HG03095 (cell line): ENCODE measurements around the gene PROSER3.

Experiments used
- ATAC-seq: cut with Tn5 transposase; IDR thresholded peaks from one replicate; pipeline ENCODE4 v1.9.1; 2021; ENCODE audit warnings: moderate library complexity; ENCODE audit not compliant: unreplicated experiment

PROSER3 gene

DNA sequence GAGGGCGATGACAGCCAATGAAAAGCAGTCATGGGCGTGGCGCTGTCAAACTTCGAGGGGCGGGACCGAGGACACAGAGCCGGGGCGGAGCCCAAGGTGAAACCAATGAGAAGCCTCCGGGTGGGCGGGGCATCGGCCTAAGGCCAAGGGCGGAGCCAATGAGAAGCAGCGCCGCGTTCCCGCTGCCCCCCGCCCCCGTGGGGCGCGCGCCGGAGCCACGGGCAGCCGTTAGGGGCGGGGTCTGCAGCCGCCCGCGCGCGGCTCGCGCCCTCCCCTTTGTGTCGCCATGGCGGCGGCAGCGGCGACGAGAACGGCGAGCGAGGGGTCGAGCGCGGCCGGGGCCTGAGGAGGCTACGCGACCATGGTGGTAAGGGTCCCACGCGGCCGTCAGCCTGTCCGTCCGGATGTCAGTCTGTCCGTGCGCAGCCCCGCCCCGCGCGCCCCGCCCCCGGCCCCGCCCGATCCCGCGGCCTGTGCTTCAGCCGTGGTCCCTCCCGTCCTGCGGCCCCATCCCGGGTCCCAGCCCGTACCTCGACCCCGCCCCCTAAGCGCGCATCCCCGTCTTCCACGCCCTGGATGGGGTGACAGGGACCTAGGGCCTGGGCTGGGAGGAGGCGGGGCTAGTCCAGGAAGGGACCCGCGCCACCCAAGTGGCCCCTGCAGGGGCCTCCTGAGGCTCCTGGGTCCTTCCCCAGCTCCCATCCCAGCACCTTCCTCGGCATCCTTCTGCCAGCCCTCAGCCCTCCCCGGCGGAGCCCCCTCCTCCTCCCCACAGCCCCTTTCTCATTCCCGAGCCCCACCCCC is 17.5 kb downstream of the PROSER3 start, which contains the start of gene ARHGAP33:
ARHGAP33 (plus strand) TSS at position 267 of the 804 bp plus-strand sequence; CDS start at position 362, 95 bp downstream.
- peak; percentile 73 for ATAC-seq

DNA sequence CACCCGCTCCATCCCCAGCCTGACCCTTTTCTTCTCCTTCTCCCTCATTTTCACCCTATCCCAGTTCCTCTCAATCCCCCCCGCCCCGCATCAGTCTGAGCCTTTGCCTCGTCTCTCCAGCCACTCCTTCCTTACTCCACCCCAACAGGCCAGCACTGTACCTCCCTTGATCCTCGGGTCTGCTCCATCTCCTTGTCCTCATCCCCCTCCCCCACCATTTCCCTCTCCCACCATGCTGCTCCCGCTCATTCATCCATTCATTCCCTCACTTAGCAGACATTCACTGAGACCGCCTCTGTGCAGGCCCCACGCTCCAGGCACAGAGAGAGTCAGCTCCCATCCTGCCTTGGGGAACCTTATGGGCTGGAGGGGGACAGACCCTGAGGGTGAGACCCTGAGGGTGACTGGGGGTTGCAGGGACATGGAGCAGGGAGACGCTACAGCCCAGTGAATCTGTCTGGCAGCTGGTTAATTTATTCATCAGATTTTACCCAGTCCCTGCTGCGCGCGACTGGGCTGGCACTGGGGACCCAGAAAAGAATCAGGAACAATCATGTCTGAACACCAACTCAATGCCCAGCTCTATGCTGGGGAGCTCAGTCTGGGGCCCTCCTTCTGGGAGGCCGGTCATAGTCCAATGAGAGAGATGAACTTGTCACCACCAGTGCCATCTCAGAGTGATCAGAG is 18.3 kb downstream of the PROSER3 start:
- ATAC-seq: no peak

DNA sequence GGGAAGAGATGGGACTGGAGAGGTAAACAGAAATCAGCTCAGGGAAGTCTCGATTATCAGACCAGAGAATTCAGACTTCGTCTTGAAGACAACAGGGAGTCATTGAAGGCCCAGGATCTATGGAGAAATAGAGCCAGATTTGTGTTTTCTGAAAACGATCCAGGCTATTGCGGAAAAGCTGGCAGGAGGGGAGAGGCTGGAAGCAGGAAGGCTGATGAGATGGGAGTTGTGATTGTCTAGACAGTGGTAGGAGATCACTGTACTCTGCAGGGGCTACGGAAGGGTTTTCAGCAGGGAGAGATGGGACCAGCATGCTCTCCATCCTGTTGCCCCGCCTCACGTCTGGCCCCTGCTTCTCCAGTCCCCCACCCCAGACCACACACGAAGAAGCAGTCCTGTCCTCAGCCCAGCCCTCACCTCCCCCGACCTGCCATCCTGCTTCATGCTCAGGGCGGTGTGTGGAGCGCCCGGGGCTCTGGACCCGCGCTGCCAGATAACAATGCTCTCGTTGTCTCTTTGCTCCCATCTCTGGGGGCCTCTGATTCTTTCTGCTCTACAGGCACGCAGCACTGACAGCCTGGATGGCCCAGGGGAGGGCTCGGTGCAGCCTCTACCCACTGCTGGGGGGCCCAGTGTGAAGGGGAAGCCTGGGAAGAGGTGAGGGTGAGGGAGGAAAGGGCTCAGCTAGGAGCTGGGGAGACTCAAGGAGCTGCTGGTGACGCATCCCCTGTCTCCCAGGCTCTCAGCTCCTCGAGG is 19.3 kb downstream of the PROSER3 start:
- ATAC-seq: no peak

DNA sequence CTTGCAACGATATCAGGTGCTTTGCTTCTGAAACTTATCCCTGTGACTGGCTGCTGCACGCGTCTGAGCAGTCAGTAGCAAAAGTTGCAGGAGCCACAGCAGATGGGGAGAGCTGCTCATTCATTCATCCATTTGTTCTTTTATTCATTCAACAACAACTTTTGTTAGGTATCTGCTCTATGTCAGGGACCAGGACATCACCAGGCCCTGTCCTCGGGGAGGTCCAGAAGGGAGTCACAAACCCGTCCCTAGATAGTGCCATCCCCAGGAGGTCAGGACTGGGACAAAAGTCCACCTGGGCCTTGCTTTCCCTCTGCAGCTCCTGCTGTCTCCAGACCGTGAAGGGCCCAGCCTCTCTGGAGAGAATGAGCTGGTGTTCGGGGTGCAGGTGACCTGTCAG is 20.0 kb downstream of the PROSER3 start:
- ATAC-seq: no peak

DNA sequence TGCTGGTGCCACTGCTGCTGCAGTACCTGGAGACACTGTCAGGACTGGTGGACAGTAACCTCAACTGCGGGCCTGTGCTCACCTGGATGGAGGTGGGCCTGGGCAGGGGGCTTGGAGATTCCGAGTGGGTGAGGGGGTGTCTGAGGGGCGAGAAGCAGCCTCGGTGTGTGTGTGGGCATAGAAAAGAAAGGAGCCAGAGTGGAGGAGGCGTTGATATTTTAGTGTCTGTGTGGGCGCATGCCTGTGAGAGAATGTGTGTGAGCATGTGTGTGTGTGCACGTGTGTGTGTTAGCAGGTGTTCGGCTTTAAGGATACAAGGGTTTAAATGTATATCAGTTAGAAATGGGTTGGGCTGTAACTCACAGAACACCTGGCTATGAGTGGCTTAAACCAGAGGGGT is 21.1 kb downstream of the PROSER3 start:
- no peak for ATAC-seq

DNA sequence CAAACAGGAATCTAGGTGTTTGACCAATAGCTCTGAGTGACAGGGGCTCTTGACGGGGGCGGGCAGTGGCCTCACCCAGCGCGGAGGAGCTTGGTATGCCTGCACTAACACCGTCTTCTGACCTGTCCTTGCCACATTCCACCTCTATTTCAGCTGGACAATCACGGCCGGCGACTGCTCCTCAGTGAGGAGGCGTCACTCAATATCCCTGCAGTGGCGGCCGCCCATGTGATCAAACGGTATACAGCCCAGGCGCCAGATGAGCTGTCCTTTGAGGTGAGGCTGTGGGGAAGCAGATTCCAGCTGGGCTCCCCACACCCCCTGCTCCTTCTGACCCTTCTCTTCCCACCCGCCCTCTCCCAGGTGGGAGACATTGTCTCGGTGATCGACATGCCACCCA is 22.1 kb downstream of the PROSER3 start:
- ATAC-seq: no peak

DNA sequence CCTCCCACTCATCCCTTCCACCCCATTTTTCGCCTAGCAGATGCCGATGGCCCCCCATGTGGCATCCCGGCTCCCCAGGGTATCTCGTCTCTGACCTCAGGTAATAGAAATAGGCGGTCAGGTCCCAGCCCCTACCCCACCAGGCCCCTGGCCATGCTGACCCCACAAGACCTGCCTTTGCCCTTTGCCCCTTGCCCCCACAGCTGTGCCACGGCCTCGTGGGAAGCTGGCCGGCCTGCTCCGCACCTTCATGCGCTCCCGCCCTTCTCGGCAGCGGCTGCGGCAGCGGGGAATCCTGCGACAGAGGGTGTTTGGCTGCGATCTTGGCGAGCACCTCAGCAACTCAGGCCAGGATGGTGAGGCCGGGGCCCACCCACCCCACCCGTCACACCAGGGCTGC is 22.7 kb downstream of the PROSER3 start:
- no peak for ATAC-seq

DNA sequence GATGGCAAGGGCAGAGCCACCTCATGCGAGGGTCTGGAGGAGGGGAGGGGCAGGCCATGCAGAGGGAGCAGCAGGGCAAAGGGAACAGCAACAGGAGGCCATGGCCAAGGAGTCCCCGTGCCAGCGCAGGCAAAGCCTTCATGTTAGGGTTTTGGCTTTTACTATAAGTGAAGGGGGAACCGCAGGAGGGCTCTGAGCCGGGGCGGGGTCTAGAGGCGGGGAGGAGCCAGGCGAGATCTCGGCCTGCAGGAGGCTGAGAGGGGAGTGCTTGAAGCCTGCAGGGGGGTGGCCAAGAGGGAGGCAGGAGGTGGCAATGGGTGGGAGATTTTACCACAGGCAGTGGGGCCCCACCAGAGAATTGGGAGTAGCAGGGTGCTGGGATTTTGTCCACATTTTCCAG is 23.7 kb downstream of the PROSER3 start:
- ATAC-seq: no peak

DNA sequence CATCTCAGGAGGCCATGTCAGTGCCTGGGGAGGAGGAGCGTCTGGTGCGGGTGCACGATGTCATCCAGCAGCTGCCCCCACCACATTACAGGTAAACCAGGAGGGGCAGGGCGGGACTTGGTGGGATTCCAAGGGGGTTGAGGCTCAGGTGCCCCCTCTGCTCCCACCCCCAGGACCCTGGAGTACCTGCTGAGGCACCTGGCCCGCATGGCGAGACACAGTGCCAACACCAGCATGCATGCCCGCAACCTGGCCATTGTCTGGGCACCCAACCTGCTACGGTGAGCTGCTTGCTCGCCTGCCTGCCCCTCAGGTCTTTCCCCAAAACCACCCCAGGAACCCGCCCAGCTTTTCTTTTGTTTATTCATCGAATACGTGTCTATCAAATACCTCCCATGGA is 24.6 kb downstream of the PROSER3 start:
- no peak for ATAC-seq

DNA sequence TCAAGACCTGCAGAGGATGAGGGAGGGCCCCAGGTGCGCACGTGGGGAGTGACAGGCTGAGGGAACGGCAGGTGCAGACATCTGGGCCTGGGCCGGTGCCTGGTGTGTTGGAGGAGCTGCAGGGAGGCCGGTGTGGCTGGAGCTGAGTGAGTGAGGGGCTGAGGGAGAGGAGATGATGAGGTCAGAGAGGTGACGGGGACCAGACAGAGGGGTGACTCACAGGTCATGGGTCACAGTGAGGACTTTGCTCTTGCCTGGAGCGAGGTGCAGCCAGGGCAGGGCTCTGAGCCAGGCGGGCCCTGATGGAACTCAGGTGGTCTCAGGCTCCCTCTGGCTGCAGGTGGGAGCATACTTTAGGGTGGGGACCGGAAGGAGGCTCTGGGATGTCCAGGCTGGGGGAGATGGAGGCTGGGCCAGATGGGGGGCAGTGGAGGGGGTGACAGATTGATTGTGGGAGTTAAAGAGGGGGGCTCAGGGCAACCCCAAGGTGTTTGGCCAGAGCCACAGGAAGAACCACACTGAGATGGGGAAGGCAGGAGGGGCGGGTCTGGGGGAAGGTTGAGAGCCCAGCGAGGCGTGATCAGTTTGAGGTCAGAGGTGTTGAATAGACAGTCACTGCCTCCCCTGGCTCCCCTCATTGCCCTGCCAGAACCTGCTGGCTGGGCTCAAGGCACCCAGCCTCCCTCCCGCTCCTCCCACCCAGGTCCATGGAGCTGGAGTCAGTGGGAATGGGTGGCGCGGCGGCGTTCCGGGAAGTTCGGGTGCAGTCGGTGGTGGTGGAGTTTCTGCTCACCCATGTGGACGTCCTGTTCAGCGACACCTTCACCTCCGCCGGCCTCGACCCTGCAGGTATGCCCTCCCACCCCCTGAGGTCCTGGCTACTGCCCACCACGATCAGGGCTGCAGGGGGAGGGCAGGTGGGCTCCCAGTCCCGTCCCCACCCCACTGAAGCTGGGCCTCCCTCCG is 25.8 kb downstream of the PROSER3 start:
- ATAC-seq: no peak

DNA sequence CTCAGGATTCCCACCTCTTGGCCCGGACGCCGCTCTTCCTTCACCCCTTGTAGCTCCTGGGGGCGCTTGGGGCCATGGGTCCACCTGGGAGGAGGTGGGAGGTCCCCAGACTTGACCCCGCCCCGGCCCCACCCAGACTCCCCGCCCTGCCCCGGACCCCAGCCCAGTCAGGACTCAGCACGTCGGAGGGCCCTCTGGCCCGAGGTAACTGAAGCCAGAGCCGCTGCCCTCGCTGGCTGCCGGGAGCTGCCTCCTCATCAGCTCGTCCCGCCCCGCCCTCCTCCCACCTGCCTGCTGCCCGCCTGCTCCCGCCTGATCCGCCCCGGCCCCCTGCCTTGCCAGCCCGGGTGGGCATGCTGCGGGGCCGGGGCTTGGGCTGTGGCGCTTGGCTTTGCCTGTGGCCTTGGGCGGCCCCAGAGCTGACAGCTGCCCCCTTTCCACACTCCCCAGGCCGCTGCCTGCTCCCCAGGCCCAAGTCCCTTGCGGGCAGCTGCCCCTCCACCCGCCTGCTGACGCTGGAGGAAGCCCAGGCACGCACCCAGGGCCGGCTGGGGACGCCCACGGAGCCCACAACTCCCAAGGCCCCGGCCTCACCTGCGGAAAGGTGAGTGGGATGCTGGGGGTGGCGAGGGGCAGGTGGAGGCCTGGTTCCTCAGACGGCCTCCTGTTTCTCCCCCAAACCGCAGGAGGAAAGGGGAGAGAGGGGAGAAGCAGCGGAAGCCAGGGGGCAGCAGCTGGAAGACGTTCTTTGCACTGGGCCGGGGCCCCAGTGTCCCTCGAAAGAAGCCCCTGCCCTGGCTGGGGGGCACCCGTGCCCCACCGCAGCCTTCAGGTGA is 26.7 kb downstream of the PROSER3 start:
- no peak for ATAC-seq

DNA sequence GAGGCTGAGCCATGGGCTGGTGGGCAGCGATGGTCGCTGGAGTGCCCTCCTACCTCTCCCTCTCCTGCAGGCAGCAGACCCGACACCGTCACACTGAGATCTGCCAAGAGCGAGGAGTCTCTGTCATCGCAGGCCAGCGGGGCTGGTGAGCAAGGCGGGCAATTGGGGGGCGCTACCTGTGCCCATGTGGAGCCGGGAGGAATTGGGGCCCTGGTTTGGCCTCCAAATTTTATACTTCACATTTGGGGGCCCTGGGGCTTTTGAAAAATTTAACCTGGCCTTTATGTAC is 27.3 kb downstream of the PROSER3 start:
- ATAC-seq: no peak

DNA sequence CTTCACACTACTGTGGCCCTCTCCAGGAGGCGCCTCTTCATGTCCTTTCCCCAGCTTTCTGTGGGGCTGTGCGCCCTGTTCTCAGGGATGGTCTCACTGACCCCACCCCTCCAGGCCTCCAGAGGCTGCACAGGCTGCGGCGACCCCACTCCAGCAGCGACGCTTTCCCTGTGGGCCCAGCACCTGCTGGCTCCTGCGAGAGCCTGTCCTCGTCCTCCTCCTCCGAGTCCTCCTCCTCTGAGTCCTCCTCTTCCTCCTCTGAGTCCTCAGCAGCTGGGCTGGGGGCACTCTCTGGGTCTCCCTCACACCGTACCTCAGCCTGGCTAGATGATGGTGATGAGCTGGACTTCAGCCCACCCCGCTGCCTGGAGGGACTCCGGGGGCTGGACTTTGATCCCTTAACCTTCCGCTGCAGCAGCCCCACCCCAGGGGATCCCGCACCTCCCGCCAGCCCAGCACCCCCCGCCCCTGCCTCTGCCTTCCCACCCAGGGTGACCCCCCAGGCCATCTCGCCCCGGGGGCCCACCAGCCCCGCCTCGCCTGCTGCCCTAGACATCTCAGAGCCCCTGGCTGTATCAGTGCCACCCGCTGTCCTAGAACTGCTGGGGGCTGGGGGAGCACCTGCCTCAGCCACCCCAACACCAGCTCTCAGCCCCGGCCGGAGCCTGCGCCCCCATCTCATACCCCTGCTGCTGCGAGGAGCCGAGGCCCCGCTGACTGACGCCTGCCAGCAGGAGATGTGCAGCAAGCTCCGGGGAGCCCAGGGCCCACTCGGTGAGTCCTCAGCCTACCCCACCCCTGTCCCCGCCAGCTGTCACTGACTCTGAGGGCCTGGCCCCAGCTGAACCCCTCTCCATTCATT is 28.6 kb downstream of the PROSER3 start:
- no peak for ATAC-seq

DNA sequence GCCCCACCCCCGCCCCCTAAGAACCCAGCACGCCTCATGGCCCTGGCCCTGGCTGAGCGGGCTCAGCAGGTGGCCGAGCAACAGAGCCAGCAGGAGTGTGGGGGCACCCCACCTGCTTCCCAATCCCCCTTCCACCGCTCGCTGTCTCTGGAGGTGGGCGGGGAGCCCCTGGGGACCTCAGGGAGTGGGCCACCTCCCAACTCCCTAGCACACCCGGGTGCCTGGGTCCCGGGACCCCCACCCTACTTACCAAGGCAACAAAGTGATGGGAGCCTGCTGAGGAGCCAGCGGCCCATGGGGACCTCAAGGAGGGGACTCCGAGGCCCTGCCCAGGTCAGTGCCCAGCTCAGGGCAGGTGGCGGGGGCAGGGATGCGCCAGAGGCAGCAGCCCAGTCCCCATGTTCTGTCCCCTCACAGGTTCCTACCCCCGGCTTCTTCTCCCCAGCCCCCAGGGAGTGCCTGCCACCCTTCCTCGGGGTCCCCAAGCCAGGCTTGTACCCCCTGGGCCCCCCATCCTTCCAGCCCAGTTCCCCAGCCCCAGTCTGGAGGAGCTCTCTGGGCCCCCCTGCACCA is 29.3 kb downstream of the PROSER3 start:
- ATAC-seq: no peak

DNA sequence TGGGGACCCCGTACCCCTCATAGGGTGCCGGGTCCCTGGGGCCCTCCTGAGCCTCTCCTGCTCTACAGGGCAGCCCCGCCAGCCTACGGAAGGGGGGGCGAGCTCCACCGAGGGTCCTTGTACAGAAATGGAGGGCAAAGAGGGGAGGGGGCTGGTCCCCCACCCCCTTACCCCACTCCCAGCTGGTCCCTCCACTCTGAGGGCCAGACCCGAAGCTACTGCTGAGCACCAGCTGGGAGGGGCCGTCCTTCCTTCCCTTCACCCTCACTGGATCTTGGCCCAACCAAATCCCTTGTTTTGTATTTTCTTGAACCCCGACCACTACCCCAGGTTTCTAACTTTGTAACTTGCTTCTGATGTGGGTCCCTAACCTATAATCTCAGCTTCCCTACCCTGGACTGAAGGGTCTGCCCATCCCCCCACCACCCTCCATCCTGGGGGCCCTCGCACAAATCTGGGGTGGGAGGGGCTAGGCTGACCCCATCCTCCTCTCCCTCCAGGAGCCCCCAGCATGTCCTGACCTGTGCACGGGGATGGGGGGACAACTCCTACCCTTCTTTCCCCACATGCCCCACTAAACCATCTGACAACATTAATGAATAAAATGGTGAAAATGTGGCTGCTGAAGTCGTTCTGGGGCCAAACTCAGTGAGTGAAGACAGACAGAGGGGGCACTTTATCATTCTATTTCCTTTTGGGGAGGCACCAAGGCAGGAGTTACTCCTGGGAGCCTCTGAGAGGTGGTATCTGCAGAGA is 30.4 kb downstream of the PROSER3 start:
- no peak for ATAC-seq

DNA sequence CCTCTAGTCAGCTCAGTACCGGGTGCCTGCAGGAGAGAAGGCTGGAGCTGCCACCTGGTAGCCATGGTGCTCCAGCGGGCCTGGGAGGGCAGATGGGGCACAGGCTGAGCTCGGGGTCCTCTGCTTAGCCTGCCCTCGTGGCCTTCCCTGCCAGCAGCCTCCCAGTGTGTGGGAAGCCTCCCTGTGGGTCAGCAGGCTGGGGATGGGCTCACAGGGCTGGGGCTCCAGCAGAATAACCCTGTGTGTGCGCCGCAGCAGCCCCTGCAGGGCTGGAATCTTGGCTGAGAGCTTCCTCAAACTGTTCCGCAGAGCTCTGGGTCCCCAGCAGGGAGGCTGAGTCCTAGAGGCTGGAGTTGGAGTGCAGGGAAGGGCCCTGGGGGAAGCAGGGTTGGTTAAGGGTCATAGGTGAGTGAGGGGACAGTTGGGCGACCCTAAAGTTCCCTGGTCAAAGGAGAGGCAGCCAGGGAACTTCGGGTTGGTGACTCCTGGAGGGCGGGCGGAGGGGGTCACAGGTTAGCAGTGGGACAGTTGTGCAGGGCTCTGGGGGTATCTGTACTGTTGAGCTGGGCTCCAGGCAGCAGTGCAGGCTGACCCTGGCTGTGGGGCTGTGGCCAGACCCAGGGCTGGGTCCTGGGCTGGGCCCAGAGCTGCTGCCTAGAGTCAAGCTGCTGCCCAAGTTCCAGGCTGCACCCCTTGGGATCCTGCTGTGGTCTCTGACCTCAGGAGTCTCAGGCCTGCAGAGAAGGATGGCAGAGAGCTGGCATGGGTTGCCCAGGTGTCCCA is 31.4 kb downstream of the PROSER3 start:
- ATAC-seq: no peak
